Measurements from ENCODE around the gene DUSP16.
"Not testable (repeated sequence)": the region's sequence is repeated elsewhere in the genome, so short reads cannot be mapped to it uniquely, and the experiment has no call there.

Gene DUSP16

DNA sequence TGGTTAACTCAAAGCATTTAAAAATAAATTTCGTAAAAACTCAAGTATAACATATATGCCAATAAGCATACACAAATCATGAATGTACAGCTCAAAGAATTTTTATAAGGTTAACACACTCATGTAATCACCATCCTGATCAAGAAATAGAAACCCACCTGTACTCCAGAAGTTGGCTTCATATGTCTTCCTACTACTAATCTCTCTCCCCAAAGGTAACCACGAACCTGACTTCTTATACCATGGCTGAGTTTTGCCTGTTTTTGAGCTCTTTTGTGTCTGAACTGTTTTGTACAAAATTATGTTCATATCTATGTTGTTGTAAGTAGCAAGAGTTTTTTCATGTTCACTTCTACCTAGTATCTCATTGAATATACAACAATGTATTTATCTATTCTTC lies 18.7 kb downstream of the DUSP16 start:
- no peak for DNase-seq

DNA sequence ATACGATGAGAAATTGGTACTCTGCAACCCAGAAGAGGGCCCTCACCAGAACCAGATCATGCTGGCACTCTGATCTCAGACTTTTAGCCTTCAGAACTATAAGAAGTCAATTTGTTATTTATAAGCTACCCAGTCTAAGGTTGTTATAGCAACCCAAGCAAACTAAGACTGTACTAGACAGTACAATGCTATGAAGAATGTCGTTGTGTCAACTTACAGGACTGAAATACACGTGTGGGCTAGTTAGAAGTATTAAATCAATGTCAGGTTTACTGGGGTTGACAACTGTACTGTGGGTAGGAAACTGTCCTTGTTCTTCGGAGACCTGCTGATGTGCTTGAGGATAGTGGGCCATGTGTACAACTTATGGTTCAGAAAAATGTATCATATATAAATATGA lies 19.7 kb downstream of the DUSP16 start:
- no peak for DNase-seq

DNA sequence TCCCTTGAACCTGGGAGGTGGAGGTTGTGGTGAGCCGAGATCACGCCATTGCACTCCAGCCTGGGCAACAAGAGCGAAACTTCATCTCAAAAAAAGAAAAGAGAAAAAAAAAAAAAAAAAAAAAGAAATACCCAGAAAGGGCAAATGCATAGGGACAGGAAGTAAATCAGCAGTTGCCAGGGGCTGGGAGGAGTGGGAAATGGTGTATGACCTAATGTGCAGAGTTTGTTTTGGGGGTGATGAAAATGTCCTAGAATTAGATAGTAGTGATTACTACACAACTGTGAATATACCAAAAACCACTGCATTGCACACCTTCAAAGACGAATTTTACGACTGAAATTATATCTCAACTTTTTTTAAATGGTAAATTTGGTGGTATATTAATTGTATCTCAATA lies 20.4 kb downstream of the DUSP16 start:
- no peak for DNase-seq

DNA sequence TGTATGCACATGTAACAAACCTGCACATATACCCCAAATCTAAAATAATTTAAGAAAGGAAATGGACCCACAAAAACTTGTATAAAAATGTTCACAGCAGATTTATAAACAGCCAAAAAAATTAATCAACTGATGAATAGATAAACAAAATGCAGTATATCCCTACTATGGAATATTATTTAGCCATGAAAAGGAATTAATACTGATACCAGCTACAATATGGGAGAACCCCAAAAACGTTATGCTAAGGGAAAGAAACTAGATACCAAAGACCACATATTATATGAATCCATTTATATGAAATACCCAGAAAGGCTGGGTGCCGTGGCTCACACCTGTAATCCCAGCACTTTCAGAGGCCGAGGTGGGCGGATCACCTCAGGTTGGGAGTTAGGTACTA lies 20.9 kb downstream of the DUSP16 start:
- DNase-seq, result no peak

DNA sequence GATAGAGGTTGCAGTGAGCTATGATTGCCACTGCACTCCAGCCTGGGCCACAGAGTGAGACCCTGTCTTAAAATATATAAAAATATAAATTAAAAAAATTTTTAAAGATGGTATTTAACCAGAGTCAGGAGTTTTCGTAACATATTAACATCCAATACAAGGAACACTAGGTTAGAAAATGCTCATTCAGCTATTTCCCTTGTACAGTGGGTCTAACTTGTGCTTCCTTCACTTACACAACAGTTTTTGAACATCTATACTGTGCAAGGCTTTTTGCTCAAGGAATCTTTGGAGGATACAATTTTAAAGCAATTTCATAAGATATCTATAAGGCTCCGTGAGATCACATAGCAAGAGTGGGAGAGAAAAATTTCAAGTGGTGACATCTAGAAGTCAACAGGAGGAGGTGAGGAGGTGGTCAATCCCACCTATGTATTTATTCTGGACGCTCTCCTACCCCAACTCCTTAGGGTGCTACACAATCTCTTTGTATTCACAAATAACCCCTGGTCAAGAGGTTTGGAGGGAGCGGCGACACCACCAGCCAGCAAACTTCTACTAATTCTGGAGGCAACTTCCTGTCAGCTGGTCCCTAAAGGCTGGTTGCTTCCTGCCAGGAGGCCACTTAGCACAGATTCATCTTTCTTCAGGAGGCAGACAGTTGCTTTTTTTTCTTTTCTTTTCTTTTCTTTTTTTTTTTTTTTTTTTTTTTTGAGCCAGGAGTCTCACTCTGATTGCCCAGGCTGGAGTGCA lies 22.2 kb downstream of the DUSP16 start:
- no peak for DNase-seq

DNA sequence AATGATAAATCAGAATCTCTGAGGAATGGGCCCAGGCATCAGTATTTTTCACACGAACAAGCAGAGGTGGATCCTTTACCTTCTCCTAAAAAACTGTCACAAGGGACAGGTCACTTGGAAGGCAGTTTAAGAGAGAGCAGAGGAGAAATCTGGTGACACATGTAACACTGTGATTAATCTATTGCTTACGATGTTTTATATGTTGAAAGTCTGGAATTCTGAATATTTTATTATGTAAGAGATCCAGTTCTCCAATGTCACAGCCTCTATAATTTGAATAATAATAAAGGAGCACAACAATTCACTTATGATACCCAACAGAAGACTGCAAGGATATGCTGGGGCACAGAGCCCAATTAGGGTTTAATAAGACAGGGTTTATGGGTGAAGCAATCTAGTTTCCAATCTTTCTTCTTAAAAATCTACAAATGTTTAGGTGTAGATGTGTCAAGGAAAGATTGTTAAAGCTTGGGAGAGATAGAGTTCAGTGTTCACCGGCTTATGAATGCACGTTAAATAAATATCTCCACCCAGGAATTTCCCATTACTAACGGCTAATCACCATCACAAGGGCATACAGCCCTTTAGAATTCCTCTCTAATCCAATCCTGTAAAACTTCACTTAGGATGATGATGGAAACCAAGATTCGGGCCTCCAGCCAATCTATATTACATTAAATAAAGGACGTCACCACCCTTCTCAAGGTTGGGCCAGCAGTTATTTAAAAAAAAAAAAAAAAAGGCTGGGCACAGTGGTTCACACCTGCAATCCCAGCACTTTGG lies 23.4 kb downstream of the DUSP16 start:
- DNase-seq, result no peak

DNA sequence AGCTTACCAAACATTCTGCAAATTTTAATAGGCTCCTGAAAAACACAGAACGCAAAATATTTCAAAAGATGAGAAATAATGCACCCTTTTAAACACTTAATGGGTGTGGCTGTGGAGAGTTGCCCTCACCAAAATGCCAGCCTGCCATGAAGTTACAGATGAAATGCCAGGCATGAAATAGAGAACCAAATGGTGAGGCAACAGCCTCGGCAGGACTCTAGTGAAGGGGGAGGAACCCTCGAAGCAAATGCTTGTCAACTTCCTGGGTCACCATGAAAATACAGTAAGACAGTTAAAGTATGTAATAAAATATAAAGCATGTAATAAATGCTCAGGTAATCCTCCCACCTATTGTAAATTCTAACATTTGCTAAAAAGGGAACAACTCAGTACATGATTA lies 24.1 kb downstream of the DUSP16 start:
- no peak for DNase-seq

DNA sequence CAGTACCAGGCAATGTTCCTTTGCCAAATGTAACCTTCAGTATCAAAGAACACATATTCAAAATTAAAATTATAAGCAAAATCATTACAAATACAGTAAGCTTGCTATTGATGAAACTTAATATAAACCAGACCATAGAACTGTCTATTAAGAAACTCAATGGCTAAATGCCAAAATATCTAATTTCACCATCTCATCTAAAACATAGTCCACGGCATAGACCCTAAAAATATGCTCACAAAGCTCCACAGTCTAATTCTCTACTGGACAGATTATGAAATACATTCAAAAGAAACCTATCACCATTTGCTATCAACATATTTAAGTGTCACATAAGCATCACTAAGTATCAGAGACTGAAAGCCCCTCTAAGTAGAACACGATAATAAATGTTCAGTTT lies 25.2 kb downstream of the DUSP16 start:
- no peak for DNase-seq

DNA sequence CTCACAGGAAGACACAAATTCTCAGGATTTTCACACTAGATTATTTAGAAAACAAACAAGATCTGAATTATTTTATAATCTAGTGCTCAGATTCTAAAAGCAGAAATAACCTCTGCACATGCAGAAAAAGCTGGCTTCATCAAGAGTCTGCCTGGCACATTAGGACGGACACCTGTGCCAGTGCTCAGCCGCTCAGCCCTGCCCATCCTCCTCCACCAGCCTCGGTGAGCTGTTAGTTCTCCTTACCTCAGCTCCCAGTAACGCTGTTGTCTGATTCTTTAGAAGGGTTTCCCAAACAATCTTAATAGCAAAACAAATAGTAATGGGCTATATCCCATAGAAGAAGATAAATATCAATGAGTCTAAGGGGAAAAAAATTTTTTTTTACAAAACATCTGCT lies 27.7 kb downstream of the DUSP16 start:
- DNase-seq, result no peak

DNA sequence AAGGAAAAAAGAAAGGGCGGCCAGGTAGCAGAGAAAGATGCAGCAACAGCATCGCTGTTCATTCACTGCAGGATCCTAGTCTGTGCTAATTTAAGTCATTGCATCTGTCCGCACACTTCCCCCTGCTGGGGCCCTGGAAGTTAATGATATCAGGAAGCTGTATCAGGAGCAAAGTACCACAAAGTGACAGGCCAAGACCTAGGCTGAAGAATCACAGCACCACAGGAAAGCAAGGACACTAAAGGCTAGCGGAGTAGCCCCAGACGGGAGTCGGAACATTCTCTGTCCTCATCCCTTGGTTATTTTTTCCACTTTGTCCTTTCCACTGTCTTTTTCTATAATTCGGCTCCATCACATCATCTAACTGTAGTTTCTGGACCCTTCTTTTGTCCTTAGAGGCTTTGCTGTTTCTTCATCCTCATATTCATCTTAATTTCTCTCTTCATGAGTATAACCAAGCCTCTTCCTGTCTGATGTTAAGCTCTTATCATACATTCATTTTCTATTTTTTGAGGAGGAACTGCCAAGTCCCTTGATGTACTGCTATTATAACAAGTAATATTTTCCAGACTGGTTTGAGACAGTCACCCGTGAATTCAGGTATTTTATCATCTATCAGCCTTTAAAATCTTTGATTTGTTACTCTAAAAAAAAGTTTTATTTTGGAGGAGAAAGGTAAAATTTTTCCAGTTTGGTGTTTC lies 28.3 kb downstream of the DUSP16 start:
- no peak for DNase-seq

DNA sequence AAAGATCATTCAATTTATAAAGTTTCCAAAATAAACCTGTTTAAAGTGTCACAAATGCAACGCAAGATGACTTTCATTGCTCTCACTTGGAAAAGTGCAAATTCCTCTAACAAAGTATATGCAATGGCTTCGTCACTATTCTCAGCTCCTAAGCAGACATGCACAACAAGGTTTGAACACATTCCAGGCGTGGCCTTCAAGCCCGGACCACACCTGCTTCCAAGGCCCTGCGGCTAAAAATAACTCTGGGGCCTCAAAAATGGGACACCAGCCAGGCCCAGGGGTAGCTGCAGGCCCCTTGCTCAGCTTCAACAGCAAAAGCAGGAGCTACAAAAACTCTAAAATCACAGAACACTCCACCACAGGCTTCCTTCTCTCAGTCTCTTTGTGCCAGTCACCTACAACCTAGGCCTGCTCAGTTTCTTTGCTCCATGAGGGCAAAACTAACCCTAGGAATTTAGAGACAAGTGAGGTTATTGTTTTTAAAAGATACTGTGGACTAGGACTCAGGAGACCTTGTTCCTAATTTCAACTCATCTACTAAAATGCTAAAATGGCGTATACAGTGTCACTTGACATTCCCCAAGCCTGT lies 29.3 kb downstream of the DUSP16 start:
- no peak for DNase-seq

DNA sequence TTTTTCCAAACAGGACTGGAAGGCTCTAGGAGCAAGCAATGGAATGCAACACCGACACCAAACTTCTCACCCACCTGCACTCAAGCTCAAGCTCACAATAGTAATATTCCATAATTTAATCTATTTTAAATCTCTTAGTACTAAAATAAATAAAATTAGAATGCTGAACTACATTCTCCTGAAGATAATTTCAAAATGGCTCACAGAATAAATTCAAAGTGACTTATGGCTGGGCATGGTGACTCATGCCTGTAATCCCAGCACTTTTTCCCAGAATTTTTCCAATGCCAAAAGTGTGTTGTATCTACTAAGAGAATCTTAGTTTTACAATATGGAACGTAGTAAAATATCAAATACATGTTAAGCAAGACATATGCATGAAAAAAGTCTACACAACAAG lies 31.5 kb downstream of the DUSP16 start:
- no peak for DNase-seq

DNA sequence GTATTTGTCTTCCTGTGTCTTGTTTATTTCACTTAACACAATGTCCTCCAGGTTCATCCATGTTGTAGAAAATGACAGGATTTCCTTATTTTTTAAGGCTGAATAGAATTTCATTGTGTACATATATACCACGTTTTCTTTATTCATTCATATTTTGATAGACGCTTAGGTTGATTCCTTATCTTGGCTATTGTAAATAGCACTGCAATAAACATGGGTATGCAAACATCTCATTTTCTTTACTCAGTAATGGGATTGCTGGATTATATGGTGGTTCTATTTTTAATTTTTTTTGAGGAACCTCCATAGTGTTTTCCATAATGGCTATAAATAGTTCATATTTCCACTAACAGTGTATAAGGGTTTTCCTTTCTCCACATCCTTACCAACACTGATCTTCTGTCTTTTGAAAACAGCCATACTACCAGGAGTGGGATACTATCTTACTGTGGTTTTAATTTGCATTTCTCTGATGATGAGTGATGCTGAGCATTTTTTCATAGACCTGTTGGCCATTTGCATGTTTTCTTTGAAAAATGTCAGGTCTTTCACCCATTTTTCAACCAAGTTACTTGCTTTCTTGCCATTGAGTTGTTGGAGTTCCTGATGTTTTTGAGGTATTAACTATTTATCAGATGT lies 32.8 kb downstream of the DUSP16 start:
- no peak for DNase-seq

DNA sequence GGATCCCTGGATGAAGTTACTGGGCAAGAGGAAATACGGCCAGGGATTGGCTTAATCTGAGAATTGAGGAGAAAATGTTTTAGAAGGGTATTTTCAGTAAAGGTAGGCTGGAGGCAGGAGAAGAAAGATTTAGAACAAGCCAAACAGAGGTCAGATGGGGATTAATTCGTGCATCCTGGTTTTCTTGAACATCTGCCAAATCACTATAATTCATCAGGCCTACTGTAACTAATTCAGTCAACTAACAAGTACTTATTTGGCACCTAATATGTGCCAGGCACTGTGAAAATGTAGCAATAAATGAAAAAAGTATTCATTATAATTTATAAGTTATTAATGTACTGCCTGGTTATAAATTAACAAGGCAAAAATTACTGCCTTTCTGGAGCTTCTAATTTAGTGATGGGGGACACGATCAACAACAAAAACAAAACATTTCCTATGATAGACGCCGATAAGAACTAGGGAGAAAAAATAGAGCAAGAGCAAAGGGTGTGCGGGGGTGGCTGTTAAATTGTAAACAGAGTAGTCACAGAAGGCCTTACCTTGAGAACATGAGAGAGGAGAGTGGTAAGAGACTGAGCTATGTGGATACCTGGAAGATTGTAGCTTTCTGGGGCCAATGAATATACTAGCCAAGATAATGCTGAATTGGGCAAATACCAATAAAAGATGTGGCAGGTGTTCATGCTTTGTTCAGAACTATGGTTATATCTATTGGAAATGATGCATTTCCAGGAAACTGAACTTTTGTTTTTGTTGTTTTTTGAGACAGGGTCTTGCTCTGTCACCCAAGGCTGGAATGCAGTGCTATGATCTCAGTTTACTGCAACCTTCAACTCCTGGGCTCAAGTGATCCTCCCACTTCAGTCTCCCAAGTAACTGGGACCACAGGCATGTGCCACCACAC lies 34.0 kb downstream of the DUSP16 start:
- DNase-seq, result no peak

DNA sequence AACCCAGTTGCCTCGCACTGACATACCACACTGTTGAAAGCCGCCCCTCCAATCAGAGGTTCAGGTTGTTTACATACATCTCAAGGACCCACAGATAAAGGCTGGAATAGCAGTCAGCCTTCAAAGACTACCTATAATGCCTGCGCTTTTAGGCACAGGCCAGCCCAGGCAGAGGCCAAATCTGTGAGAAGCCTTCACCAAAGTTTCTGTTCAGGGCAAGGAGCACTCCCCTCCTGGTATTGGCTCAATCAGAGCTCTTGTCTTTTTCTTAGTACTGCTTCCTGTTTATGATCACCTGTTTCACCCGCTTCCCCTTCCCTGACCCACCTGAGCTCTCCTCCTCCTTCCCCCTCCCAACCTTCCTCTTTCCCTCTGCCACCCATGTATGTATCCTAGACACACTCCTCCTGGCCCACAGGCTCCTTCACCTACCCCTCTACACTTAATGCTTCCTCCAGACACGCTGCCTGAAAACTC lies 34.8 kb downstream of the DUSP16 start:
- no peak for DNase-seq

DNA sequence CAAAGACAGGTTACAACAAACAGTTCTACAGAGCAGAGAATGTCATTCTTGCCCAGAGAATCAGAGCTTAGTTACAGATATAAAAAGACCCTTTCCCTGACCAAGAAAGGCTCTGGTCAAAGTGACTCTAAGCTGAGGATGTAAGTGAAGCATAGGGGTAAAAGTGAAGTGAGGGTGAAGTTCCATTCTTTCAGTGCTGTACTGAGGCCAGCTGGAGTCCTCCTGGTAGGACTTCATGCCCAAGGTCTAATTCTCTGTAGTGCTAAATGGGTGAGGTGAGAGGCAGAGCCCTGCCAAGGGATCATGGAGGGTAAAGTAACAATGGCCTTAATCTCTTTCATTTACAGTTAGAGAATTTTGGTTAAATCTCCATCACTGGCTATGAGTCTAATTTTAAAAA lies 38.5 kb downstream of the DUSP16 start:
- DNase-seq, result no peak

DNA sequence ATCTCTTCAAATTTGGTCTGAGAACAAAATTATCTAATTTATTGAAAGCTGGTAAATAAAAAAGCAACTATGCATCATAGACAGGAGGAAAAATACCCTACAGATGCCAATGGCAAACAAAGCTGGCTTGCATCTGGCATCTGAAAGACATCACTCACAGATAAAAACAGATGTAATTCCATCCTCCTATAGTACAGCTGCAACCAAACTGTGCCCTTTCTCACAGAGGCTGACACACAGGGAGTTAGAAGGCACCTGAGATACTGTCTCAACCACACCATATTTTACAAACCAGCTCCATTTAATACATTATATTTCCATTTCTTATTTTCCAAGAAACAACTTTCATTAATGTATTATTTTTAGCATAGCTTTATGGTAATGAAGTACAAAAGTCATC lies 39.4 kb downstream of the DUSP16 start:
- no peak for DNase-seq

DNA sequence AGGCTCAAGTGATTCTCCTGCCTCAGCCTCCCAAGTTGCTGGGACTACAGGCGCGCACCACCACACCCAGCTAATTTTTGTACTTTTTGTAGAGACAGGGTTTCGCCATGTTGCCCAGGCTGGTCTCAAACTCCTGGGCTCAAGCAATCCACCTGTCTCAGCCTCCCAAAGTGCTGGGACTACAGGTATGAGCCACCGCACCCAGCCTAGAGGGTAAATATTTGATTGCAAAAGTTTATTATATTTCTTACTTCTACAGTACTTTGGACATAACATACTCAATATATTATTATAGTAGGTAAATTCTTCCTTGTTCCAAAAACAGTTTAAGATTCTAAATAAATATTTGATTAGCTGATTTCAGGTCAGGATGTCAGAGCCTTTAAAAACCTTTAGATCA lies 40.0 kb downstream of the DUSP16 start:
- not testable (repeated sequence) for DNase-seq

DNA sequence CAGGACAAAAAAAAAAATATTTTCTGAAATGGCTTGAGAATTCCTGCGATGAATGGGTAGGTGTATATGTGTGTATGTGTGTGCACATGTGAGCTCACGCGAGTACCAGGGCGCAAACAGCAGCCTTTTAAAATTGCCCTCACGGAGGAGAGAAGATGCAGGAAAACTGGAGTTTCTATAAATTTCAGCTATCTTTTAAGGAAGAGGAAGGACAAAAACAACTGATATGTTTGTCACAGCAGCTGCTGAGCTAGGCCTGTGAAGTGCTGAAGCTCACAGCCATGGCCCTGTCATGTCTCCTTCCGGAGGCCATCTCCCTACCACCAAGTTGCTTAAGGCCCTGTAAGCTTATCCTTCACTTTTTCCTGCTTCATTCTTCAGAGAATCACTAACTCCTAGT lies 40.8 kb downstream of the DUSP16 start:
- no peak for DNase-seq

DNA sequence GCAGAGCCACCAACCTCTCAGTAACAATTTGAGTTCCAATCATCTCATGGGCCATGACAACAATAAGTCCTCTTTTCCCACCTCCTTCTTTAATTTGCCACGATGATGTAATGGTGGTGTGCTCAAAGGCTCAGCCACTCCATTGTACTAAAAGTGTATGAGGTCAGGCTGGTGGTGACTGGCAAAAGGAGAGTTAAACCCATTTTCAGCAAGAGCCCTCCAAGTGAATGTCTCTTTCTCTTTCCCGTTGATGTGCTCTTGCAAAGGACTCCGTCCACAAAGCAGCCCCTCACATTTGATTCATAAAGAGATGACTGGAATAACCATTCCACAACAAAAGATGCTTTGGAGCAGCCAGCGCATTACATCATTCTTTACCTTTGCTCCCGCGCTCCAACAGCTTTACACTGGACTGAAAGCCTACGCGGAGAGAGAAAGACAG lies 41.6 kb downstream of the DUSP16 start:
- no peak for DNase-seq

DNA sequence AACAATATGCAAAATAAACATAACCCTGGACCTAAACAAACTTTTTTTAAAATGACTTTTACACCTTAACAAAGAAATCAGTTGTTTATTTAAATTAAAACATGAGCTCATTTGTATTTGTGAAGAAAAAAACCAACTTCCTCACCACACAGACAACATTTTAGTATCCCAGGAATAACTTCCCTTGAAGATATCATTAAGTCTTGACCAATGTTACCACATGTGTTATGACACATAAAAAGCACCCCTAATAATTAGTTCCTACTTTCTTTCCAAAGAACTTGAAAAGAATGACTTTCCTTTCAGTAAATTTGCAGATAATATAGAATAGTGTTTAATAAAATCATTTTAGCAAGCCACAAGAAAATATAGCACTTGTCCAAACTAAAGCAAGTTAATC lies 42.4 kb downstream of the DUSP16 start:
- DNase-seq, result no peak

Data from stimulated activated CD4-positive, alpha-beta T cell treated with anti-CD3 and anti-CD28 coated beads, Interleukin-4, amount 100 ng/mL, for 24 hours (primary cell).